Measurements from ENCODE around the gene PPP3R1. TPM values are rescaled to one million over a fixed set of nuclear protein-coding genes. Genes with fewer than 3 reads are reported as not detected.

PPP3R1 gene
- total and polyA plus RNA-seq, 2 of the 8 experiments (the other 6 are each of a cell fraction or from before 2014, with no cell fraction given): 9.3 to 85.1 TPM

- no peak overlapping the region for H2BK120ac ChIP-seq (replicated peaks; ENCODE audit: low read depth, low read length)
- H4K5ac ChIP-seq (ENCODE audit: insufficient read length, low read depth, low read length): no peak overlapping the region
- H3K36me3 ChIP-seq (ENCODE audit: control insufficient read depth in 2 of 4, insufficient read depth in 4 of 4, low read length in 3 of 4): no peaks in the 10 kb centered on the region
- no peak overlapping the region for H3K23ac ChIP-seq (ENCODE audit: insufficient read length)
- H2BK12ac ChIP-seq (ENCODE audit: low read depth, low read length): no peak overlapping the region
- no peaks in the 10 kb centered on the region for H3K79me1 ChIP-seq (ENCODE audit: low read depth, low read length)
- H3K79me2 ChIP-seq (ENCODE audit: control insufficient read depth in 1 of 2, insufficient read depth in 2 of 2, low read length in 2 of 2): no peaks in the 10 kb centered on the region
- H3K4me3 ChIP-seq (ENCODE audit: extremely low read depth in 1 of 4, insufficient read depth in 2 of 4, low read depth in 3 of 4, low read length in 4 of 4): no peak overlapping the region
- H3K4me1 ChIP-seq (replicated peaks in 1 of 4; ENCODE audit: control insufficient read depth in 3 of 4, insufficient read depth in 4 of 4, low read length in 3 of 4): no peaks in the 10 kb centered on the region
- H4K91ac ChIP-seq (replicated peaks; ENCODE audit: insufficient read length, low read length): no peak overlapping the region
- H2BK20ac ChIP-seq (ENCODE audit: low read length): no peak overlapping the region
- H3K9ac ChIP-seq (replicated peaks in 1 of 4; ENCODE audit: extremely low read depth in 1 of 4, low read depth in 3 of 4, low read length in 3 of 4): no peak overlapping the region
- ChIA-PET CTCF (ENCODE audit: partially characterized antibody) (interaction anchor here (1.3 to 6.1 kb wide), 2 partner anchors 8 to 164 kb away, joined by 3 to 44 read pairs; no protein-coding TSS in a partner anchor), POLR2A (ENCODE audit: partially characterized antibody) (no interaction called here)
- no peak overlapping the region for H3K27ac ChIP-seq (ENCODE audit: low read depth, low read length)
- no peak overlapping the region for H3K4ac ChIP-seq (replicated peaks; ENCODE audit: insufficient read length, low read depth, low read length)
- no peak overlapping the region for H2AFZ ChIP-seq (ENCODE audit: low read length)
- WGBS, 2 experiments (ENCODE audit: extremely low coverage in 1 of 2, insufficient coverage in 1 of 2, insufficient read length in 1 of 2, insufficient replicate concordance in 2 of 2, low coverage in 1 of 2, low lambda C conversion rate in 2 of 2, missing lambda C conversion rate in 1 of 2): 77% methylated on average over 10 of the region's 10 CpGs; no CpG with 5 or more reads in 1 of the 2 experiments
- no peak overlapping the region for H3K56ac ChIP-seq (replicated peaks; ENCODE audit: insufficient read length, low read depth, low read length)
- H4K8ac ChIP-seq (ENCODE audit: extremely low read depth, insufficient read depth, low read length): no peak overlapping the region
- H3K27me3 ChIP-seq (replicated peaks in 1 of 4; ENCODE audit: control insufficient read depth in 3 of 4, extremely low read depth in 1 of 4, insufficient read depth in 3 of 4, low read length in 3 of 4): no peaks in the 10 kb centered on the region
- DNase-seq (ENCODE audit: low read depth in 1 of 2, low spot score in 2 of 2): no peak
- H4K20me1 ChIP-seq (replicated peaks in 1 of 2; ENCODE audit: control insufficient read depth in 1 of 2, insufficient read depth in 2 of 2, low read length in 2 of 2): no peaks in the 10 kb centered on the region
- no peak for FAIRE-seq
- H2BK5ac ChIP-seq (ENCODE audit: low read depth, low read length): no peak overlapping the region
- no peak overlapping the region for H3K18ac ChIP-seq (ENCODE audit: extremely low read depth, low read length)
- no peak overlapping the region for H2AK5ac ChIP-seq (ENCODE audit: low read depth, low read length)
- H3K4me2 ChIP-seq (ENCODE audit: insufficient read depth in 1 of 2, low read depth in 2 of 2, low read length in 2 of 2): no peak overlapping the region
- H2BK15ac ChIP-seq (ENCODE audit: low read length): no peak overlapping the region
- H3K14ac ChIP-seq (ENCODE audit: insufficient read length): no peak overlapping the region
- no peaks in the 10 kb centered on the region for H3K23me2 ChIP-seq (ENCODE audit: low read depth, low read length)
- no peaks in the 10 kb centered on the region for H3K9me3 ChIP-seq (ENCODE audit: insufficient read depth in 2 of 2, low read depth in 1 of 2, low read length in 1 of 2)
- TF ChIP-seq SP1 (IDR thresholded peaks at IDR 0.05; ENCODE audit: low read depth, low read length): no peak
- TF ChIP-seq TAF1 (IDR thresholded peaks at IDR 0.05; ENCODE audit: low read depth, low read length): no peak
- no peak for TF ChIP-seq KDM5A (IDR thresholded peaks at IDR 0.05; ENCODE audit: low read length)
- TF ChIP-seq MAFK (IDR thresholded peaks at IDR 0.05; ENCODE audit: low read depth, low read length): peak; percentile 94
- no peak for TF ChIP-seq NRF1 (IDR thresholded peaks at IDR 0.05; ENCODE audit: low read depth, low read length)
- TF ChIP-seq BACH1 (IDR thresholded peaks at IDR 0.05; ENCODE audit: low read length): peak; percentile 90
- no peak for TF ChIP-seq SIRT6 (IDR thresholded peaks at IDR 0.05; ENCODE audit: low read length)
- no peak for TF ChIP-seq MAX (IDR thresholded peaks at IDR 0.05)
- no peak for TF ChIP-seq POLR2AphosphoS5 (IDR thresholded peaks at IDR 0.05; ENCODE audit: low read depth, low read length)
- no peak for TF ChIP-seq ZNF274 (IDR thresholded peaks at IDR 0.05; ENCODE audit: borderline replicate concordance, extremely low read depth, low read length)
- TF ChIP-seq SIN3A (conservative IDR thresholded peaks at IDR 0.05 in 1 of 2, IDR thresholded peaks at IDR 0.05 in 1 of 2; ENCODE audit: low read depth in 1 of 2, low read length in 2 of 2): no peak
- no peak for TF ChIP-seq USF2 (IDR thresholded peaks at IDR 0.05; ENCODE audit: low read length)
Measured at GRCh38 chr2:68287580-68288441, 35.5 kb upstream of the PPP3R1 start.

Measured in H1 (cell line).